HG03432 (cell line): Measurements from ENCODE around the gene PRKN.

Experiments
- ATAC-seq: cut with Tn5 transposase; IDR thresholded peaks from one replicate; pipeline ENCODE4 v1.9.1; 2021; ENCODE audit warnings: mild to moderate bottlenecking, moderate library complexity; ENCODE audit not compliant: unreplicated experiment

Gene PRKN

DNA sequence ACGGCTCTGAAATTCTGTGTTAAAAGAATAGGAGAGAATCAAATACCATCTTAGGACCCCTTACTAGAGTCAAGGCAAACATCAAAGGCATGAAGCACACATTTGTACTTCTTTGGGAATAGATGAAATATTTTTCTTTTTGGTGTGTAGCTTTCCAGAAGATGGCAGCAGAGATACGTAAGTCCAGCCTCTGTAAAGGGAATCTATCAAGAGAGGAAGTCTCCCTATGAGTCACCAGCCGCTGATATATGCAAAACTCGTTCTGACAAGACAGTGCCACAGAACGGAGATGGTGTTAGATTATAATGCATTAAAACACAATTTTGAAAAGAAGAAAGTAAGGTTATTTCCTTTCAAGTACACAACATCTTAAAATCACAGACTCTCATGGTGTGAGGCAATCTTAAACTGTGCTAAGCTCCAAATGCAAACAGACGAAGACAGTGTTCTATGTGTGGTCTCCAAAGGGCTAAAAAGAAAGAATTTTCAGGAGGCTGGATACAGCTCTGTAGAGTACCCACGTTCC, 1333.7 kb downstream of the PRKN start:
- ATAC-seq: peak; percentile 99

DNA sequence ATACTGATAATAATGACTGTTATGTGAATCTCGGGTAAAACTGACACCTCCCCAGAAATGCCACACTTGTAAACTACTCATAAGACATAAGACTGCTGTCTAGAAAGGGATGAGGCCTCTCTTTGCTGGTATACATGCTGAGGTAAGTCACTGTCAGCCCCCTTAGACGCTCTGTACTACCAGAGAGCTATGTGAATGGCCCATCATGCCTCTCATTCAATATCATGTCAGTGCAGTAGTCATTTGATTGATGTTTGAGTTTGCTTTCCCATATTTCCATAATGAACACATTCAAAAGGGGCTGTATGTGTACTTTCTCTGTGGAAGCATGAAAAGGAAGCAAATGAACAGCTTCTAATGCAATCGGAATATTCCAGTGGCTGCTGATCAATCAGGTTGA, 1334.3 kb downstream of the PRKN start:
- ATAC-seq: no peak

DNA sequence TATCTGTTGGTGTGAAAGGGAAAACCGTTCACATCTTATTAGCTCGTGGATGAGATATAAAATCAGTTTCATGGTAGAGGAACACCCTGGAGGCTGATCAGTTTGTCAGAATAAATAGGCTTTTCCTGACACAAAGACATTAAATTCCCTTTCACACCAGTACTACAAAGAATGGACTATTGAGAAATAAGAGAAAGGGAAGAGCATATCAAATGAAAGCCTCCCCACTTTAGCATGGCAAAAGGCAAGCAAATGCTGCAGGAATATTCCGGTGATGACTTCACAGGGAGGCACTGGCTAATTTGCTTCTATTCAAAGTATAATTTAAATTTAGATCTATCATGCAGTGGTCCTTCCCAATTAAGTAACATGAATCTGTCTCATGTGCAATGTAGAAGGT, 1337.8 kb downstream of the PRKN start:
- ATAC-seq: no peak

DNA sequence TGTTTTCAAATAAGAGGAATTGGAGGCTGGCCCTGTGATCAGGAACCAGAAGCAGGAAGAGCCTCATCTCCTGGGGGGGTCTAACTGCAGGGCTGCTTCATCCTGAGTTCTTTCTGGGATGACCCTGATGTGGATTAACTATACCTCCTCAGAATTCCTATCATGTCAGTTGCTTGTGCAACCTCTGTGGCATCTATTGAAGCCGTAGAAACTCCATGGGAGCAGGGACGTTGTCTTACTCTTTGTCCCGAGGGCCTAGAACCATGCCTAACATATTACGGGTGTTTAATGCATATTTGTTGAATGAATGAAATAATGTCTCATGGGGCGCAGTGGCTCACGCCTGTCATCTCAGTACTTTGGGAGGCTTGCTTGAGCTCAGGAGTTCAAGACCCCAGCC, 1343.6 kb downstream of the PRKN start:
- ATAC-seq: no peak

DNA sequence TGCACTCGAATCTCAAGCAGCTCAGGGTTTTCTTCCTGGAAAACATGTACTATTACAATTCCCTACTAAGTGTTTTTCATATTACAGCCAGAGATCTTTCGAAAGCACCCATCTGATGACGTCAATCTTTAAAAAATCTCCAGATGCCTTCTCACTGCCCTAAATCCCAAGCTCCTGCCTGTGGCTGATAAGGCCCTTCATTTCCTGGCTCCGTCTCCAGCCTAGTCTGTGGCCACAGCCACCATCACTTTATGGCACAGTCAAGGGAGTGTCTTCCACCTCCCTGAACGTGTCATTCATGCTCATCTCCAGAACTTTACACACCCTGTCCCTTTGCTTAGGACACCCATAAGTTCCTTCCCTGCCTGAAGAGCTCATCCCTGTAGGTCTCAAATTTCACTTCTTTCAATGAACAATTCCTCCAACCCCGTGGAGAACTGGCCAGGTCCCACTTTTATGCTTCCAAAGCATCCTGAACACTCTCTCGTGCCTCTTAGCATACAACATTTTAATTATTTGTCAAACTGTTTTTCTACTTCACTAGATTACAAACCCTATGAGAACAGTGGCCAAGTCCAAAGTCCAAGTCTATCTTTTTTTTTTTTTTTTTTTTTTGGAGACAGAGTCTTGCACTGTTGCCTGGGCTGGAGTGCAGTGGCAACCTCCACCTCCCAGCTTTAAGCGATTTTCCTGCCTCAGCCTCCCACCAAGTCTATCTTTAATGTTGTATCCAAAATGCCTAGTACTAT, 1347.6 kb downstream of the PRKN start:
- no peak for ATAC-seq

DNA sequence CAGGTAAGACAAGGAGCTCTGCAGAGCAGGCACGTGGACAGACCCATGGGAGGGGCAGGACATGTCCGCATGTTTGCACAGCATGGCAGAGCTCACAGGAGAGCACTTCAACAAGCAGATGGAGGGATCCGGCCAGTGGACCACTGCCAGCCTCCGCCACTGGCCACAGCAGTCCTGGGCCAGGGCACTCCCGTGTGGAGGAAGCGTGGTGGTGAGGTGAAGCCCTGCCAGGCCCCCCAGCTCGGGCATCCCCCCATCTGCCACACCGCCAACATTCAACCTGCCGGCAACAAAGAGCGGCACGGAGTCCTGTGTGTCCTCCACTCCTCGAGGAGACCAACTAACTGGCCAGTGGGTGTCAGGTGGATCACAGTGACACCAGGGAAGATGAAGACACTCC, 1349.5 kb downstream of the PRKN start:
- no peak for ATAC-seq

DNA sequence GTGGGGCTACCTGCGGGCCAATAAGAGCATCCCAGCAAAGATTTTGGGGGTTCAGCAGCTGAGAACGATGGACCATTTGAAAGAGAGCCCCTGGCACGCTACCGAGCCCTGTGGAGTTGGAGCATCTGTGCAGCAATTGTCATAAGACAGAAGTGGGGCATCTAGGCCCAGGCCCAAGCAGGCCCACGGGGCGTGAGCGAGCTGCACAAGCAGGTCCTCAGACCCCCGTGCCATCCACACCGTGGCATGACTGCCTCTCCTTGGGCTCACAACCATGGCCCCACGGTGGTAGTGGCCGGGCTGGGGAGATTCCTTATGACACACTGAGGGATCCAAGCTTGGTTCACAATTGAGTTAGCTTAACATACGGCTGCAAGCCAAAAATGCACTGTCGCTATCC, 1350.5 kb downstream of the PRKN start:
- no peak for ATAC-seq

DNA sequence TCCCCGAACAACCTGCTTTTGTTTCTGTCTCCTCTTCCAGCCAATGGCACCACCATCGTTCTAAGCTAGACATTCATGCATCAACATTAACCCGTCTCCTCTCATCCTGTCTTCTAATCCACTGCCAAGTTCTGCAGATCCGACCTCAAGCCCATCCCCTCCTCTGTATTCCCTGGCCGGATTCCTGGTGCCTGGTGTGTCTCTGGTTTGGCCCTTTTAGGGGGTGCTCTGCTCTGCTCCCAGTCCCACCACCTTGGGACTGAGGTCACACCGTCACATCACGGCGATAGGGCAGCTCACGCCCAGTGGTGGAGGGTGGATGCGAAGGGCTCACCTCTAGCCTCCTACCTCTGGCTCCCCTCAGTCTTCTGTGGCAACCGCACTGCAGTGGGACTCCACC, 1351.2 kb downstream of the PRKN start:
- ATAC-seq: no peak

DNA sequence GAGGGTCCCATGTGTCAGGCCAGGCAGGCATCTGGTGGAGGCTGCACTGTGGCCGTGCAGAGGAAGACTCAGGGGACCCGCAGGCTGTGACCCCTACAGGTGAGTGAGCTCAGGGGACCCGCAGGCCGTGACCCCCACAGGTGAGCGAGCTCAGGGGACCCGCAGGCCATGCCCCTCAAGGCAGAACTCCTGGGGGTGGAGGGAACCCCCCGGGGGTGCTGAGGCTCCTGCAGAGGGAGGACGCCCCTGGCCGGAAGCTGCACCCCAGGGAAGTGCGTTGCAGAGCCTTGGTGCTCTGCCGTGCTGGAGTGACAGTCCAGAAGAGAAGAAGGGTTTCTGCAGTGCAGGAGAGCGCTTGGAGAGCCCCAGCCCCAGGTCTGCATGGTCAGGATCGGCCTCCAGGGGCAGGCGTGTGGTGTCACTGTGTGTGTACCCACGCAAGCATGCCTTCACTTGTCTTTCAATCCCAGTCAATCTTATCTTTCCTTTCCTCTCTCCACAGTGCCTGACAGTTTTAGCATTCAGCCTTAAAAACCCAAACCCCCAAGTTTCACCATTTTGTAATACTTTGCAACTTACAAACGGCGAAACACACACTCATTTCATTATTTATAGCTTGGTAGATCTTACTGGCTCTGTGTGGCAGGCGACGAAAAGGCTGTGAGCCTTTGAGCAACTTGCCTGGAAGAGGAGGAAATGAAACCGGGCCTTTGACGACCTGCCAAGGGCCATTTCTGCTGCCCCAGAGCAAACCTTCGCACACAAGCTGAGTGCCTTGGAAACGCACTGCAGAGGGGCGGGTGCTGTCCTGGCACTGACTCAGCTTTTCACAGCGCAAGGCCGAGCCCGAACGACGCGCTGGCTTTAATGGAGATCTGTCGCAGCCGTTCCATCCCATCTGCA, 1352.3 kb downstream of the PRKN start:
- no peak for ATAC-seq

DNA sequence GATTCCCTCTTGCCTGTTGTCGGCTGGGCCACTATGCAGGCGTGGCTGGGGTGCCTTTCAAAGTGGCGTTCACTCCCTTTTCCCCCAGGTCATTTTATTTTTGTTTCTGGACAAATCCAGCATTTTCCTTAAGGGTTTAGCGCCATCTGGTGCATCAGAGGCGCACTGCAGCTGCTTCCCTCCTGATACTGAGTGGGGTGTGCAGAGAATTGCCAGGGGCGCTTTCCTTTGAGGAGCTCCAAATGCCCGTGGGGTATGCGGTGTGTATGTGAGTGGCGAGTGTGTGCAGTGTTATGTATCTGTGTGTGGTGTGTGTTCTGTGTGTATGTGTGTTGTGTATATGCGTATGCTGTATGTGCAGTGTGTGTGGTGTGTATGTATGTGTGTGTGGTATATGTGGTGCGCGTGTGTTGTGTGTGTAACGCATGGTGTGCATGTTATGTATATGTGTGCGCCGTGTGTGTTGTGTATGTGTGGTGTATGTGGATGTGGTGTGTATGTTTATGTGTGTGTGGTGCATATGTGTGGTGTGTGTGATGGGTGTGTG, 1353.6 kb downstream of the PRKN start:
- ATAC-seq: peak; percentile 44

DNA sequence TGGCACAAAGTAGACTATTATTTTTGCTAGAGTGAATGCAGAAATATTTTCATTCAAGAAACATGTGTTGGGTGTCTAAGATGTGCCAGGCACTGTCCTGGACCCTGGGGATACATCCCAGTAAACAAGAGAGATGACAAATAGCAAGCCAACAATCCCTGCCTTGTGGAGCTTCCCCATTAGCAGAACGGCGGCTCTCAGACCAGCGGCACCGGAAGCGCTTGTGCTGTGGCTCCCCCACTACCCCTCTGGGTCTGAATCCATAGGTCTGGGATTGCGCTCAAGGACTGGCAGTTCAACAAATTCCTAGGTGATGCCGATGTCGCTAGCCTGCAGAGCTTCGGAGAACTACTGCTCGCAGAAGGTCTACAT, 1355.2 kb downstream of the PRKN start:
- no peak for ATAC-seq

DNA sequence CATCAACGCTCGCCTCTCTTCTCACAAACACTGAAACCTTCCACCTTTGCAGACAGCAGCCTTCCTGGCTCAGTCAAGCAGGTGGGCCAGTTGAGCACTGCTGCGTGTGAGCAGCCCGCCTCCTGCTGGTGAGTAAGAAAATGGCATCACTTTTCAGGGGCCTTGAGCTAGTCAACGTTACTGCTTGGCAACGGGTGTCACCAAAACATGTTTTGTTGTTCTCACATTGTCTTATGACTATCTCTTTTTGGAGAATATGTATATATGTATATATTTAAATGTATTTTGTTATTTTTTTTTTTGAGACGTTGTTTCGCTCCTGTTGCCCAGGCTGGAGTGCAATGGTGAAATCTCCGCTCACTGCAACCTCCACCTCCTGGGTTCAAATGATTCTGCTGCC, 1356.7 kb downstream of the PRKN start:
- ATAC-seq: peak; percentile 85

DNA sequence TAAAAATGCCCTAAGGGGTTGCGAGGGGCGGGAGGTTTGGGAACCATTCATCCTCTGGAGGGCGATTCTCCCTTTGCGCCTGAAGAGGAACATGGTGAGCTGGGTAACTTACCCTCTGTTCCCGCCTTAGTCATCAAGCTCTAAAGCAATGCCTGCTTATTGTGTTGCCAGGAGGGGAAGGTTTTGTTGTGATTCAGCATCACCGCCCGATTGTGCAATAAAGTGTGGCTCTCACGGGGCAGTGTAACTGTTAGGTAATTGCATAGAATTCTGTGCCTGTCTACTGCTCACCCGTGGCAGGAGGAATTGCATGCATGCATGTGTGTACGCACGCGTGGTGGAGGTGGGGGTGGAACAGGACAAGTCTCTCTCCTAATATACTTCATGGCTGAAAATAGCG, 1358.2 kb downstream of the PRKN start:
- ATAC-seq: no peak

DNA sequence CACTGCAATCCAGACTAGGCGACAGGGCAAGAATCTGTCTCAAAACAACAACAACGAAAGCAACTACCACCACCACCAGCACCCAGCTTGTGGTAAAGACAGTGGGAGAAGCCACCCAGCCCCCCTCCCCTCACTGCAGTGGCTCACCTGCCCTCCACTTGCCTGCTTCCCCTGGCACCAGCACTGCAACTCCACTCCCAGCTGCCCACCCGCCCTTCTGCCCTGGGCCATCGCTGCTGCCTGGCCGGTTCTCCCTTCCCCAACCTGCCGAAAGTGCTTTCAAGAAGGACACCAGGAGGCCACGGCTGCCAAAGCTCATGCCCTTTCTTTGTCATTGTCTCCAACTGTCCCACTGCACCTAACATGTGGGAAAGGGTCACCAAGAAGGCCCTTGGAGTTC, 1359.1 kb downstream of the PRKN start:
- no peak for ATAC-seq

DNA sequence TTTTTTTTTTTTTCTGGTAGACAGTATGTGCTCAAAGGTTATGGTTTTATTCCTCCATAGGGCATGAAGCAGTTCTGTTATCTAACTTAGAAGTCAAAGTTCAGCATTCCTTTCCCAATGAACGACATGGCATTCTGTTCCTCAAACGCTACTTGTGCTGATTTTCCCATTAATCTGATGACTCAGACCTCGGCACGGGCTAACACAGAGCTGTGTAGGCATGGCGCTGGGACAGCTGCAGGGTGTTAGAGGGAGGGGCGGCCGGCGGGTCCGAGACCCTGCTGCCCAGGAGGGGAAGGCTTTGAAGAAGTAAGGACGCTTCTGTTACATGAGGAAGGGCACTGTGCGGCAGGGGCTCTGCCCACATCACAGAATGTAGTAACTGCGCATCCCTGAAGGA, 1360.1 kb downstream of the PRKN start:
- no peak for ATAC-seq

DNA sequence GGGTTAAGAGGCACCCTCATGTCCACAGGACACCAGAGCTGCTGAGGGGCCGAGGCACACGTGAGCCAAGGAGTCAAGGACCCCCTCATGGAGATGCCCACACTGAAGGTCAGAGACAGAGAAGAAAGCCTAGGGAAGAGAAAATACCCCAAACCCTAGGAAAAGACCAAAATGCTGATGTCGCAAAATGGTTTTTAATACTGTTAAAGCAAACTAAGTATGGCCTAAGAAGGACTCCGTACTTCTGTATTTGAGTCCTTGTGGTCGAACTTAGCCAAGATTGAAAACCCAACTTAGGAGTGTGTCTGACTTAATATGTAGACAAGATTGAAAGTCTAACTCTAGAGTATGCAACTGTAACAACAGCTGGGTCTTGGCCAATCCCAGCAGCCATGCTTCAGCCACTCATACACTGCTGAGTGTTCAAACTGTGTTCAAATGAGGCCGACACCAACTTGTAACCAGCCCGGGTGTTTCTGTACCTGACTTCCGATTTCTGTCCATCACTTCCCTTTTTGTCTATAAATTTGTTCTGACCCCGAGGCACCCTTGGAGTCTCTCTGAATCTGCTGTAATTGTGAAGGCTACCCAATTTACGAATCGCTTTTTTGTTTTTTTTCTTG, 1361.2 kb downstream of the PRKN start:
- no peak for ATAC-seq

DNA sequence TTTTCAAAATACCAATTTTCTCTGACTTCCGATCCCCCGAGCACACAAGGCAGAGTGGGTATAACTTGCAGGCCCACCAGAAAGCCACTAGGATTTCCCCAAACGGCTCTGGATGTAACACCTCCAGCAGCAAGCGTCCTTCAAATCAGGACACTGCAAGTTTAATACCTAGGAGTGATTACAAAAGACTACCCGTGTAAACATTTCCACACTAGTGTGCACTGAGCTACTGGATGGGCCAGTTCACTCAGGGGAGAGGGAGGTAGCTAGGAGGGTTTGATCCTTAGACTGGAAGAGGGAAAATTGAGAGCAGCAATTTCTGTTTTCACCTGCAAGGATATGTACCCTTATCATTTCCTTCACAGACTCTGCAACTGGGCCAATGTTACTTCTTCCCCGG, 1361.9 kb downstream of the PRKN start:
- no peak for ATAC-seq

DNA sequence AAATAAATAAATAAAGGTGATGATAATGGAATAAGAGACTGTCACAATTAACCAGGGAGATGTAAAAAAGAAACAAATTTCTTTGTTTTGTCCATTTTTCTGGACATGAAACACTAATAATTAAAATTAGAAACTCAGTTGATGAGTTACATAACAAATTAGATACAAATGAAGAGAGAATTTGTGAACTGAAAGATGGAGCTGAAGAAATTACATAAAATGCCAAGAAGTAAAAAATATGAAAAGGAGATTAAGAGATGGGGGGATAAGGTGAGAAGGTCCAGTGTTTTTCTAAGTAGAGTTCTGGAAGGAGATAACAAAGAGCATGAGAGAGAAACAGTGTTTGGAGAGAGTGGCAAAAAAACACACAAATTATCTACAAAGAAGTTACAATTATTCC, 1364.3 kb downstream of the PRKN start:
- ATAC-seq: no peak

DNA sequence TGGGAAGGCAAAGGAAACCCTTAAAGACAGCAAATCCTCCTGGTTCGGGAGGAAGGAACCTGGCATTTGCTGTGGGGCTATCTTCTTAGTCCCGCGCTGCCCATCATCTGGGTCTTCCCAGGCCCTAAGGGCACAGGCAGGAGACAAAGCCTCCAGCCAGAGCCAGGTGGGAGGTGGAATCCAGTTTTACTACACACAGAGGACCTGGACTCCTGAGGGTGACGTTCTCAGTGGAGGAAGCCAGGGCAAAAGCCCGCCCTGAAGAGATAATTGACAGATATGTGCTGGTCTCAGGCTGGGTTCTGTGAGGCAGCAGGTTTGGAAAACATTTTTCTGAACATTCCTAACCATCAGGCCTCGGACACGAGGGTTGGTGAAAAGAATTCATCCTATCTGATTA, 1365.3 kb downstream of the PRKN start:
- no peak for ATAC-seq

DNA sequence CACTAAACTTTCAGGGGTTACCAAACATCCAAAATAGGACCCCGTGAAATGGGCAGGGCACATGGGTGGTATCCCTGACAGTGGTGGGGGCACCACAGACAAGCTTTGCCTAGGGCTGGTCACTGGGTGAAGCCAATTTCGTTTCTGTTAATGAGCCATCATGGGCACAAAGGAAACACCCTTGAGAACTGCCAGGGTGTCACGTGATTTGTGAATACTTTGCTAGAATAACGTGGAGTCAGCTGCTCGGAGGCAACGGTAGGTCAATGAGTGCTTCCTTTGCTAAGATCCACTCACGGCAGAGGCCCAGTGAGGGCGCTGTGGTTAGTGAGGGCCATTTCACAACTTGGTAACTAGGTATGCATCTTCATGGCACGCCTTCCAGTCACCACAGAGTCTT, 1366.0 kb downstream of the PRKN start:
- ATAC-seq: no peak

DNA sequence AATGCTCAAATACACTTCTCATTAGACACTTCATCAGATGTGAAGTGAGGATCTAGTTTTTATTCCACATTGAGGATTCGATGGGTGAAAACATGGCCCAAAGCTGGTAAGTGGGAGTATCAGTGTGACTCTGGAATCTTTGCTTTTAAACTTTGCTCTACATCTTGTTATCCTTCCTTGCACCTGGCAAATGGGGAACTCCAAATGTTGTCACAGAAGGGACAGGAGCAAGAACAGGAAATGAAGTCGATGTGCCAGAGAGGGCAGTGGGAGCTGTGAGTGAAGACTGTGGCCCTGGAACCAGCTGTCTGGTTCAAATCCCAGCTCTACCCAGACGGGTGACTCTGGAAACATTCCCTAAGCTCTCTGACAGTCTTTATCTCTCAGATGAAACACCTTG, 1367.0 kb downstream of the PRKN start:
- no peak for ATAC-seq

DNA sequence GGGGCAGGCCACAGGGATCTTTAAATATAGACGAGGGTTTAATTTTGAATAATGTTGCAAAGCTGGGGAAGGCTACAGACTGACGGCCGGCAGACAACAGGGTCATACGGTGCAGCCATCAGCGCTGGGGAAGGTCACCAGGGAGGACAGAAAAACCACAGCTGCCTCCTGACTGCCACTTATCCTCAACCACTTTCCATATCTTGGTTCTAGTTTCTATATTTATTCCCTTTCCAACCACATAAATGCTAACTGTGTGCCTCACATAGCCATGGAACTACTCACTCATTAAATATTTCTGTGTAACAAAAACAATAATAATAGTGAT, 1368.0 kb downstream of the PRKN start:
- peak; percentile 68 for ATAC-seq
